ENCODE measurements around the gene BCAS3.

The BCAS3 gene

GRCh38 chr17:61088556-61088955, 410.9 kb downstream of the BCAS3 start:
- no peak; the same call in 2 of the 3 replicates for ATAC-seq
- no peak for TF ChIP-seq BACH2 (CRISPR knock-in tag; IDR thresholded peaks at IDR 0.05; ENCODE audit: borderline replicate concordance)

GRCh38 chr17:61091096-61091495, 413.4 kb downstream of the BCAS3 start:
- ATAC-seq: no peak
- TF ChIP-seq TSHZ2 (CRISPR knock-in tag; IDR thresholded peaks at IDR 0.05) (no peak), POU6F1 (CRISPR knock-in tag; IDR thresholded peaks at IDR 0.05; ENCODE audit: borderline replicate concordance, low read depth) (no peak), PPARA (CRISPR knock-in tag; IDR thresholded peaks at IDR 0.05; ENCODE audit: borderline replicate concordance) (no peak), ZFP30 (CRISPR knock-in tag; IDR thresholded peaks at IDR 0.05) (no peak), ISL1 (CRISPR knock-in tag; IDR thresholded peaks at IDR 0.05) (no peak), GLIS3 (CRISPR knock-in tag; IDR thresholded peaks at IDR 0.05) (no peak), ESRRG (CRISPR knock-in tag; IDR thresholded peaks at IDR 0.05) (no peak), CSRNP3 (CRISPR knock-in tag; IDR thresholded peaks at IDR 0.05) (no peak), CSDC2 (CRISPR knock-in tag; IDR thresholded peaks at IDR 0.05) (no peak), CREB5 (CRISPR knock-in tag; IDR thresholded peaks at IDR 0.05; ENCODE audit: low read depth) (no peak), ARNTL (CRISPR knock-in tag; IDR thresholded peaks at IDR 0.05; ENCODE audit: borderline replicate concordance, low read depth) (no peak), ZNF8 (CRISPR knock-in tag; IDR thresholded peaks at IDR 0.05) (no peak), TOX (CRISPR knock-in tag; IDR thresholded peaks at IDR 0.05; ENCODE audit: borderline replicate concordance) (no peak), OSR1 (CRISPR knock-in tag; IDR thresholded peaks at IDR 0.05) (no peak), RARB (CRISPR knock-in tag; IDR thresholded peaks at IDR 0.05) (no peak), ZC3H10 (CRISPR knock-in tag; IDR thresholded peaks at IDR 0.05) (no peak), TCF4 (CRISPR knock-in tag; IDR thresholded peaks at IDR 0.05; ENCODE audit: borderline replicate concordance) (no peak), ZNF70 (CRISPR knock-in tag; IDR thresholded peaks at IDR 0.05) (no peak)

- TF ChIP-seq ZNF565 (CRISPR knock-in tag; conservative IDR thresholded peaks at IDR 0.05; ENCODE audit: low read depth): no peak
- TF ChIP-seq ZFP3 (CRISPR knock-in tag; IDR thresholded peaks at IDR 0.05): no peak
- TF ChIP-seq ZFP30 (CRISPR knock-in tag; IDR thresholded peaks at IDR 0.05): no peak
- no peak for TF ChIP-seq ISL1 (CRISPR knock-in tag; IDR thresholded peaks at IDR 0.05)
- TF ChIP-seq ARNTL (CRISPR knock-in tag; IDR thresholded peaks at IDR 0.05; ENCODE audit: borderline replicate concordance, low read depth): no peak
- no peak for TF ChIP-seq TSHZ2 (CRISPR knock-in tag; IDR thresholded peaks at IDR 0.05)
- TF ChIP-seq PPARA (CRISPR knock-in tag; IDR thresholded peaks at IDR 0.05; ENCODE audit: borderline replicate concordance): no peak
- TF ChIP-seq SNAI2 (CRISPR knock-in tag; IDR thresholded peaks at IDR 0.05): no peak
- no peak for TF ChIP-seq TOX (CRISPR knock-in tag; IDR thresholded peaks at IDR 0.05; ENCODE audit: borderline replicate concordance)
- ATAC-seq: no peak
Measured at GRCh38 chr17:61097781-61098180, 420.1 kb downstream of the BCAS3 start.
